NB4 (cell line): ENCODE measurements around the gene NTM.

Experiments
- POLR2A ChIP-seq: IDR thresholded peaks from 2 replicates; pipeline ENCODE4 v1.6.1; 2011; ENCODE audit warnings: mild to moderate bottlenecking; ENCODE audit not compliant: insufficient read length; ENCODE audit errors: extremely low read depth
- TF ChIP-seq, protein P1 (sequence below): IDR thresholded peaks from one replicate; pipeline ENCODE4 v1.5.1; 2012; ENCODE audit warnings: low read depth, low read length

DNA sequence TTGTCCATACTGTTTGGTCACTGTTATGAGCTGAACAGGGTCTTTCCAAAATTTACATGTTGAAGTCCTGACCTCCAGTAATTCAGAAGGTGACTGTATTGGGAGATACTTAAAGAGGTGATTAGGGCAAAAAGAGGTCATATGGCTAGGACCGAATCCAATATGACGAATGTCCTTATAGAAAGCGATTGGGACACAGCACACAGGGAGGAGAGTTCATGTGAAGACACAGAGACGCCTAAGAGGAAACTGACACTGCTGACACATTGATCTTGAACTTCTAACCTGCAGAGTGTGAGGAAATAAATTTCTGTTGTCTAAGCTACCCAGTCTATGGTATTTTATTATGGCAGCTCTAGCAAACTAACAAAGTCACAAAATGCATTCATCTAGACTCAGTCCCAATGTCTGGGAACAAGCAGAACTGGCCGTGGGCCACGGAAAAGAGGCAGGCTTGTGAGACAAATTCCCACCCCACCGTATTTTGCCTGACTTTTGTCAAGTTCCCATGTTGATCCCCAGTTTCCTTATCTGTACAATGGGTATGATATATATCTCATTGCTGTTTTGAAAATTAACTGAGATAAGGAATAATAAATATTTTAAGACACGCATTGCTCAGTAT, 295.0 kb downstream of the NTM start:
- no peak for TF ChIP-seq POLR2A
- TF ChIP-seq, protein P1, sequence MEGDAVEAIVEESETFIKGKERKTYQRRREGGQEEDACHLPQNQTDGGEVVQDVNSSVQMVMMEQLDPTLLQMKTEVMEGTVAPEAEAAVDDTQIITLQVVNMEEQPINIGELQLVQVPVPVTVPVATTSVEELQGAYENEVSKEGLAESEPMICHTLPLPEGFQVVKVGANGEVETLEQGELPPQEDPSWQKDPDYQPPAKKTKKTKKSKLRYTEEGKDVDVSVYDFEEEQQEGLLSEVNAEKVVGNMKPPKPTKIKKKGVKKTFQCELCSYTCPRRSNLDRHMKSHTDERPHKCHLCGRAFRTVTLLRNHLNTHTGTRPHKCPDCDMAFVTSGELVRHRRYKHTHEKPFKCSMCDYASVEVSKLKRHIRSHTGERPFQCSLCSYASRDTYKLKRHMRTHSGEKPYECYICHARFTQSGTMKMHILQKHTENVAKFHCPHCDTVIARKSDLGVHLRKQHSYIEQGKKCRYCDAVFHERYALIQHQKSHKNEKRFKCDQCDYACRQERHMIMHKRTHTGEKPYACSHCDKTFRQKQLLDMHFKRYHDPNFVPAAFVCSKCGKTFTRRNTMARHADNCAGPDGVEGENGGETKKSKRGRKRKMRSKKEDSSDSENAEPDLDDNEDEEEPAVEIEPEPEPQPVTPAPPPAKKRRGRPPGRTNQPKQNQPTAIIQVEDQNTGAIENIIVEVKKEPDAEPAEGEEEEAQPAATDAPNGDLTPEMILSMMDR = no peak
